ENCODE results near the gene AP4M1. TPM values are rescaled to one million over a fixed set of nuclear protein-coding genes. Genes with fewer than 3 reads are reported as not detected.

Gene AP4M1
- total and polyA plus RNA-seq, 4 donors, result 3.3 to 5.5 (median 4.8) TPM

- peak; percentile 93 for DNase-seq (ENCODE audit: low spot score)
- Histone ChIP-seq H3K4me1 (ENCODE audit: control insufficient read depth in 4 of 4, insufficient read depth in 4 of 4, low read length in 3 of 4) (peaks cover 9 to 22% (median 13%) of the 10 kb centered on the region in 4 donors), H3K9ac (ENCODE audit: low read depth in 1 of 2, low read length in 2 of 2) (peak within 1 kb of the TSS; percentile 75 to 80), H3K27ac (ENCODE audit: low read depth in 1 of 2, low read length in 2 of 2) (peak within 1 kb of the TSS; percentile 82 to 94), H3K36me3 (ENCODE audit: control insufficient read depth in 4 of 4, insufficient read depth in 3 of 4, low read depth in 1 of 4, low read length in 3 of 4) (peaks cover 13 to 36% (median 23%) of the 10 kb centered on the region in 4 donors), H3K27me3 (ENCODE audit: control insufficient read depth in 4 of 4, insufficient read depth in 4 of 4, low read length in 3 of 4) (no peaks in the 10 kb centered on the region), H3K9me3 (ENCODE audit: control insufficient read depth in 4 of 4, low read length in 3 of 4) (no peaks in the 10 kb centered on the region), H3K4me3 (ENCODE audit: low read depth in 1 of 3, low read length in 3 of 3) (peak within 1 kb of the TSS; percentile 80 to 94 (median 91))
- TF ChIP-seq FOXA1 (IDR thresholded peaks at IDR 0.05), result no peak
- TF ChIP-seq, protein P1, sequence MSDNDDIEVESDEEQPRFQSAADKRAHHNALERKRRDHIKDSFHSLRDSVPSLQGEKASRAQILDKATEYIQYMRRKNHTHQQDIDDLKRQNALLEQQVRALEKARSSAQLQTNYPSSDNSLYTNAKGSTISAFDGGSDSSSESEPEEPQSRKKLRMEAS (IDR thresholded peaks at IDR 0.05), result no peak
- TF ChIP-seq REST (IDR thresholded peaks at IDR 0.05), result no peak
- TF ChIP-seq ATF3 (IDR thresholded peaks at IDR 0.05), result no peak
- TF ChIP-seq SP1 (IDR thresholded peaks at IDR 0.05), result peak; percentile 66
- TF ChIP-seq ZBTB33 (IDR thresholded peaks at IDR 0.05), result no peak
- no peak for TF ChIP-seq RAD21 (IDR thresholded peaks at IDR 0.05)
- no peak for TF ChIP-seq RXRA (IDR thresholded peaks at IDR 0.05)
- peak in 1 of 2 donors; percentile 72 for TF ChIP-seq GABPA (IDR thresholded peaks at IDR 0.05 in 1 of 2, conservative IDR thresholded peaks at IDR 0.05 in 1 of 2)
- no peak for TF ChIP-seq FOXA2 (IDR thresholded peaks at IDR 0.05)
- no peak for TF ChIP-seq TAF1 (conservative IDR thresholded peaks at IDR 0.05)
- TF ChIP-seq CTCF (IDR thresholded peaks at IDR 0.05; ENCODE audit: low read depth, low read length, missing input control), result no peak
- TF ChIP-seq HNF4A (conservative IDR thresholded peaks at IDR 0.05), result no peak
- TF ChIP-seq NR2F2 (IDR thresholded peaks at IDR 0.05), result no peak
- peak; percentile 96 for TF ChIP-seq YY1 (IDR thresholded peaks at IDR 0.05)
- WGBS, result under 1% methylated on average over 68 of the region's 68 CpGs
These were observed 12.6 kb upstream of the AP4M1 start, which contains the start of gene COPS6 for GRCh38 chr7:100088621-100089457. TSS of gene COPS6 (plus strand) at chr7:100088969. CDS start at chr7:100088991, 22 bp downstream.
